22Rv1 (cell line): ENCODE measurements around the gene DOK6.

Experiments
- CTCF ChIP-seq: fragments of 450-650 bp; IDR thresholded peaks from 2 replicates; pipeline ENCODE4 v1.5.1; 2017; ENCODE audit warnings: mild to moderate bottlenecking
- ZFX ChIP-seq: fragments of 450-650 bp; IDR thresholded peaks from 2 replicates; pipeline ENCODE4 v1.6.1; 2017; ENCODE audit warnings: antibody characterized with exemption, borderline replicate concordance

- TF ChIP-seq CTCF (no peak), ZFX (no peak)
These were observed 234.8 kb downstream of the DOK6 start for GRCh38 chr18:69635482-69635881.
